ENCODE measurements around the gene LMNA. TPM values are rescaled to one million over a fixed set of nuclear protein-coding genes. Genes with fewer than 3 reads are reported as not detected.
"Not testable (repeated sequence)": the region's sequence is repeated elsewhere in the genome, so short reads cannot be mapped to it uniquely, and the experiment has no call there.

Gene LMNA
- total RNA-seq, 1 donor from 2014 or later: 141 TPM

DNA sequence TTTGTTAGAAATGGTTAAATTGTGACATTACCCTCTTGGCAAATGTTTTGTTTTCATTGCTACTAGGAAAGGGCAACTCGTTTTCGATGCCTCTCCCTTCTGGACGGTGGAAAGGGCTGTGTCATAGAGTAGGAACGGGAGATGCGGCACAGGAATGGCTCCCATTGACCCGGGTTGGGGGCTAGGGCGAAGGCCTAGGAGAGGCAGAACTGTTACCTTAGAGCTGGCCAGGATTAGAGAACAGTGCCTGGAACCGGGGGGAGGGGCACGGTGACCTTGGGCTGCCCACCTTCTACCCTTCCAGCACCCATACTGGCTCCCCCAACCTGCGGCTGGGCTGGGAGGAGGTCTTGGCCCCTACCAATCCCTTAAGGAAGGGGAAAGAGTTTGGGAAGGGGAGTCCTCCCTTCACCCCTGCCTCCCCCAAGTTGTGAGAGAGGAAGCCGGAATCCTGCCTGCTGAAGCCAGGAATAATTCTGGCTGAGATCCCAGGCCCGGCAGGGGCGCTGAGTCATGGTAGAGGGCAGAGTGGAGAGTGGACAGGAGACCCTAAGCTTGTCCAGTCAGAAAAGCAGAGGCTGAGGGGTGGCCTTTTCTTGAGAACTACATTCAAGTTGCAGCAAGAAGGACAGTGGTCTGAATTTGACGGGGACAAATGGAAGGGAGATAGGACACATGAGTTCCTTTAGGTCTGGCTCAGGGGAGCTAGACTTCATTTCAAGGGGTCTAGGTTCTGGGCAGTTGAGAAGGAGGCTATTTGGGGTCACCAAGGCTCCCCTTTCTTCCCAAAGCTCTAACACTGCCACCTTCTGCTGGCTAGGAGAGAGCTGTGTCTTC lies 8.2 kb downstream of the LMNA start:
- Mint-ChIP-seq H3K4me3 (peak overlapping the region; percentile 86), H3K27me3 (no peaks in the 10 kb centered on the region), H3K36me3 (peaks cover 5% of the 10 kb centered on the region), H3K4me1 (ENCODE audit: unreplicated experiment) (peaks cover 43% of the 10 kb centered on the region), H3K9me3 (no peaks in the 10 kb centered on the region), H3K27ac (peak overlapping the region; percentile 100)
- no peak for DNase-seq (ENCODE audit: extremely low spot score, unreplicated experiment)
- TF ChIP-seq, protein P1, sequence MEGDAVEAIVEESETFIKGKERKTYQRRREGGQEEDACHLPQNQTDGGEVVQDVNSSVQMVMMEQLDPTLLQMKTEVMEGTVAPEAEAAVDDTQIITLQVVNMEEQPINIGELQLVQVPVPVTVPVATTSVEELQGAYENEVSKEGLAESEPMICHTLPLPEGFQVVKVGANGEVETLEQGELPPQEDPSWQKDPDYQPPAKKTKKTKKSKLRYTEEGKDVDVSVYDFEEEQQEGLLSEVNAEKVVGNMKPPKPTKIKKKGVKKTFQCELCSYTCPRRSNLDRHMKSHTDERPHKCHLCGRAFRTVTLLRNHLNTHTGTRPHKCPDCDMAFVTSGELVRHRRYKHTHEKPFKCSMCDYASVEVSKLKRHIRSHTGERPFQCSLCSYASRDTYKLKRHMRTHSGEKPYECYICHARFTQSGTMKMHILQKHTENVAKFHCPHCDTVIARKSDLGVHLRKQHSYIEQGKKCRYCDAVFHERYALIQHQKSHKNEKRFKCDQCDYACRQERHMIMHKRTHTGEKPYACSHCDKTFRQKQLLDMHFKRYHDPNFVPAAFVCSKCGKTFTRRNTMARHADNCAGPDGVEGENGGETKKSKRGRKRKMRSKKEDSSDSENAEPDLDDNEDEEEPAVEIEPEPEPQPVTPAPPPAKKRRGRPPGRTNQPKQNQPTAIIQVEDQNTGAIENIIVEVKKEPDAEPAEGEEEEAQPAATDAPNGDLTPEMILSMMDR (conservative IDR thresholded peaks at IDR 0.05): no peak

DNA sequence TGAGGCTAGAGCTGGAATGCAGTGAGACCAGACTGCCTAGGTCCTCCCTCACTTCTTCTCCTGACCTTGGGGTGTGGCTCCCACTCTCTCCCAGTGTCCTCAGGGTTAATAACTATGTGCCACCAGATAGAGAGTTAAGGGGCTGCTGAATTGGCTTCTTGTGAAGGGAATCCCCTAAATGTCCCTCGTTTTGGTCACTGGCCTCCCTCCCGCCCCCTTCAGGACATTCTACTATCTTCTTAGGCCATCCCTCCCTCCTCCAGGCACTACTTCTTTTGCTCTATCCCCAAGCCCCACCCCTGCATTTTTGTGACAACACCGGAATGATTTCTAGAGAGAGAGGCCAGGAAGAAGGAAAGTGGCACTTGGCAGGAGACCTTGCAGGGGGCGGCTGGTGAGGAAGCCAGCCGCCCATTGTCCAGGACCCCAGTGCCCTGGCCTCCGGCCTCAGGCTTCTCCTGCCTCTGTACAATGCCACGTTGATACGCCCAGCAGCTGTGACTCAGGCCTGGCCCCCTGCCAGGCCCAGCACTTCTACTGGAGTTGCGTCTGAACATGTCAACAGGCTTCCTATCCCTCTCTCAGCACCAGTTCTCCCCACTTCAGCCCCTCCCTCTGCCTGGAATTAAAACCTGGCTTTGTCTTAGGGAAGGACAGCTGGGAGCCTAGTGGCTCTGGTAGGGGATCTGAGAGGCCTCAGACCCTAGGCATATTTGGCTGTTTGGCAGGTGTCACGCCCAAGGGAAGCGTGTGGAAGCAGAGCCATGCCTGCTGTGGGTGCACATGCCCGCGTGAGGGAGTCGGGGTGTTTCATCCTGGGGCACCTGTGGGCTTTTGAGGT lies 9.1 kb downstream of the LMNA start:
- no peaks in the 10 kb centered on the region for H3K9me3 Mint-ChIP-seq
- peaks cover 3% of the 10 kb centered on the region for H3K36me3 Mint-ChIP-seq
- TF ChIP-seq, protein P1 (conservative IDR thresholded peaks at IDR 0.05): peak; percentile 43
- peak overlapping the region; percentile 86 for H3K4me3 Mint-ChIP-seq
- peak; percentile 81 for DNase-seq (ENCODE audit: extremely low spot score, unreplicated experiment)
- no peaks in the 10 kb centered on the region for H3K27me3 Mint-ChIP-seq
- peaks cover 46% of the 10 kb centered on the region for H3K4me1 Mint-ChIP-seq (ENCODE audit: unreplicated experiment)
- H3K27ac Mint-ChIP-seq: peak overlapping the region; percentile 100

DNA sequence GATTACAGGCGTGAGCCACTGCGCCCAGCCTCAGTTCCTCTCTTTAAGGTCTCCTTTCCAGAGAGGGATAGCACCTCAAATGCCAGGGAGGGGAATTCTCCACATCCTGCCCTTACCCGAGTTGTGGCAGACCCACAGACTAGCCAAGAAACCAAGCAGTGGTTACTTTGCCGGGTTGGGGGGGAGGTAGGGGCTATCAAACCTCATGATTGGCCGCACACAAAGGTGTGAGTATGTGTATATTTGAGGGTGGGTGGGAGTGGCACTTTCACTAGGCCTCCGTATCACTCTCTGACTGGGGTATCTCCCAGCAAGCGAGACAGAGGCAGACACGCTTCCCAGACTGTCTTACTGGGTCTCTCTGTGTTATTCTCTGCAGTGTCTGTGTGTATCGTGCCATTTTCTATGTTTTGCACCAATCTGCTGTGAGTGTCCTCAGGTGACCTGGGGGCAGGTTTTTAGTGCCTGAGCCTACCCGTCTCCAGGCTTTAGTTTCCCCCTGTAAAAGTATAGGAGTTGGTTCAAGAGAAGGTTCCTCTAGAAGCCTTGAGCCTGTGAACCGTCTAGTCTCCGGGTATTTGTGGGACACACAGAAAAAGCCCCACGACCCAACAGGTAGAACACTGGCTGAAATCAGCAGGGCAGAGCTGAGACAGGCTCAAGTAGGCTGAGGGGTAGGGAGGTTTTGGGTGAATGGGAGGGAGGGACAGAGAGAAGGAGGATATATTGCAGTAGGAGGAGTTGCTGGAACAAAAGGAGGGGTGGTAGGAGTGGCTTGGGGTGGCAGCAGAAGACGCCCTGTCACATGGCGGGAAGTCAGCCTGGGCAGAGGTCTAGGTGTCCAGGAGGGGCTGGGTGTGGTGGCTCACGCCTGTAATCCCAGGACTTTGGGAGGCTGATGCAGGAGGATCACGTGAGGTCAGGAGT lies 10.3 kb downstream of the LMNA start:
- H3K27ac Mint-ChIP-seq: peak overlapping the region; percentile 100
- H3K4me1 Mint-ChIP-seq (ENCODE audit: unreplicated experiment): peaks cover 57% of the 10 kb centered on the region
- no peaks in the 10 kb centered on the region for H3K9me3 Mint-ChIP-seq
- TF ChIP-seq, protein P1 (conservative IDR thresholded peaks at IDR 0.05): no peak
- H3K36me3 Mint-ChIP-seq: peaks cover 3% of the 10 kb centered on the region
- DNase-seq (ENCODE audit: extremely low spot score, unreplicated experiment): no peak
- peak overlapping the region; percentile 57 for H3K4me3 Mint-ChIP-seq
- no peaks in the 10 kb centered on the region for H3K27me3 Mint-ChIP-seq

DNA sequence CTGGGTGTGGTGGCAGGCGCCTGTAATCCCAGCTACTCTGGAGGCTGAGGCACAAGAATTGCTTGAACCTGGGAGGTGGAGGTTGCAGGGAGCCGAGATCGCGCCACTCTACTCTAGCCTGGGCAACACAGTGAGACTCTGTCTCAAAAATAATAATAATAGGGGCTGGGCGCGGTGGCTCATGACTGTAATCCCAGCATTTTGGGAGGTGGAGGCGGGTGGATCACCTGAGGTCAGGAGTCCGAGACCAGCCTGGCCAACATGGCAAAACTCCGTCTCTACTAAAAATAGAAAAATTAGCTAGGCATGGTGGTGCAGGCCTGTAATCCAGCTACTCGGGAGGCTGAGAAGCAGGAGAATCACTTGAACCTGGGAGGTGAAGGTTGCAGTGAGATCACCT lies 11.0 kb downstream of the LMNA start:
- H3K27me3 Mint-ChIP-seq; DNase-seq (ENCODE audit: extremely low spot score, unreplicated experiment); H3K9me3 Mint-ChIP-seq; H3K36me3 Mint-ChIP-seq: not testable (repeated sequence)
- Mint-ChIP-seq H3K4me1 (ENCODE audit: unreplicated experiment) (peaks cover 54% of the 10 kb centered on the region), H3K4me3 (peak overlapping the region; percentile 57), H3K27ac (peak overlapping the region; percentile 100)

DNA sequence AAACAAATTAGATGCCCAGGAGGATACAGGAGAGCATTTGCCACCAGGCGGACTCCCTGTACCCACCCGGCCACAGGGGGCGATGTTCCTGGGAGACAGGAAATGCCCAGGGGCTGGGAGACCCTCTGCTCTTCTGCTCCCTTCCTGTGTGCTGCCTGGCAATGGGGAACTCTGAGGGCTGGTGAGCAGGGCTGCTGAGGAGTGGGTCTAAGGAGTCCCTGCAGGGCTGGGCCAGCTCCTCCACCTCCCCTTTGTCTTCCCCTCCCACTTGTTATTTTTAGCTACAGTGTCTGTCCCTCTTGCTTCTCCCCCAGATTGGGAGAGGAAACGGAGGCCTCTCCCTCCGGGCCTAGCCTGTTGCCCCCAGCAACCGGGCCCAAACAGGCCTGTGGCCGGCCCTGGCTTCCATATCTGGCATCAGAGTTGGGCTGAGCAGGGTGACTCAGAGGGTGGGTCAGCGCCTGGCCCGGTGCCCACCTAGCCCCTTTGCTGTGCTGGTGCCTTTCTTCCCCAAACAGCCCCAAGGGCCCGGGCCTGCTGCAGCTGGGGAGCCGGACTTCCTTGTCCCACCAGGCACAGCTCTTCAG lies 11.6 kb downstream of the LMNA start:
- Mint-ChIP-seq H3K36me3 (no peaks in the 10 kb centered on the region), H3K4me3 (peak overlapping the region; percentile 67), H3K4me1 (ENCODE audit: unreplicated experiment) (peaks cover 52% of the 10 kb centered on the region), H3K27ac (peak overlapping the region; percentile 98), H3K9me3 (no peaks in the 10 kb centered on the region), H3K27me3 (no peaks in the 10 kb centered on the region)
- DNase-seq (ENCODE audit: extremely low spot score, unreplicated experiment): no peak
- TF ChIP-seq, protein P1 (conservative IDR thresholded peaks at IDR 0.05): peak; percentile 73

All from type B pancreatic cell (in vitro differentiated cells).